Measurements from ENCODE around the gene FBXO10.

FBXO10 gene

GRCh38 chr9:37497320-37497719 lies 78.9 kb downstream of the FBXO10 start:
- no peak for TF ChIP-seq CTCF (IDR thresholded peaks at IDR 0.05; ENCODE audit: extremely low read depth, insufficient read depth, missing control alignments)
- DNase-seq (ENCODE audit: low spot score), result no peak
- in situ Hi-C loops (cut with MboI; ENCODE audit: low pct_unique_long_range_greater_than_20kb, low sequenced_read_pairs, unreplicated experiment), result loop anchor here (25.0 kb wide), 2 partner anchors 90 to 365 kb away; partner anchors contain the start of genes FBXO10 and TOMM5

- TF ChIP-seq CTCF (IDR thresholded peaks at IDR 0.05; ENCODE audit: extremely low read depth, insufficient read depth, missing control alignments), result no peak
- in situ Hi-C loops (cut with MboI; ENCODE audit: low pct_unique_long_range_greater_than_20kb, low sequenced_read_pairs, unreplicated experiment), result loop anchor here (25.0 kb wide), 2 partner anchors 91 to 366 kb away; partner anchors contain the start of genes FBXO10 and TOMM5
- no peak for DNase-seq (ENCODE audit: low spot score)
Measured at GRCh38 chr9:37496020-37496419, 80.2 kb downstream of the FBXO10 start.

- TF ChIP-seq CTCF (IDR thresholded peaks at IDR 0.05; ENCODE audit: extremely low read depth, insufficient read depth, missing control alignments), result no peak
- no peak for DNase-seq (ENCODE audit: low spot score)
- in situ Hi-C loops (cut with MboI; ENCODE audit: low pct_unique_long_range_greater_than_20kb, low sequenced_read_pairs, unreplicated experiment), result loop anchor here (25.0 kb wide), 2 partner anchors 92 to 367 kb away; partner anchors contain the start of genes FBXO10 and TOMM5
Measured at GRCh38 chr9:37495571-37495970, 80.6 kb downstream of the FBXO10 start.

- in situ Hi-C loops (cut with MboI; ENCODE audit: low pct_unique_long_range_greater_than_20kb, low sequenced_read_pairs, unreplicated experiment), result loop anchor here (25.0 kb wide), 2 partner anchors 95 to 370 kb away; partner anchors contain the start of genes FBXO10 and TOMM5
- no peak for TF ChIP-seq CTCF (IDR thresholded peaks at IDR 0.05; ENCODE audit: extremely low read depth, insufficient read depth, missing control alignments)
- no peak for DNase-seq (ENCODE audit: low spot score)
Measured at GRCh38 chr9:37491939-37492338, 84.2 kb downstream of the FBXO10 start.

- no peak for DNase-seq (ENCODE audit: low spot score)
- TF ChIP-seq CTCF (IDR thresholded peaks at IDR 0.05; ENCODE audit: extremely low read depth, insufficient read depth, missing control alignments), result no peak
- in situ Hi-C loops (cut with MboI; ENCODE audit: low pct_unique_long_range_greater_than_20kb, low sequenced_read_pairs, unreplicated experiment), result loop anchor here (25.0 kb wide), 2 partner anchors 100 to 375 kb away; partner anchors contain the start of genes FBXO10 and TOMM5
Measured at GRCh38 chr9:37486616-37487548, 89.3 kb downstream of the FBXO10 start.

GRCh38 chr9:37486256-37486615 lies 89.9 kb downstream of the FBXO10 start:
- in situ Hi-C loops (cut with MboI; ENCODE audit: low pct_unique_long_range_greater_than_20kb, low sequenced_read_pairs, unreplicated experiment), result loop anchor here (25.0 kb wide), 2 partner anchors 101 to 376 kb away; partner anchors contain the start of genes FBXO10 and TOMM5
- no peak for DNase-seq (ENCODE audit: low spot score)
- TF ChIP-seq CTCF (IDR thresholded peaks at IDR 0.05; ENCODE audit: extremely low read depth, insufficient read depth, missing control alignments), result no peak
